ENCODE measurements around the gene SLC22A13. TPM values are rescaled to one million over a fixed set of nuclear protein-coding genes. Genes with fewer than 3 reads are reported as not detected.

The SLC22A13 gene
- total and polyA plus RNA-seq, 9 of the 15 experiments (the other 6 are each of a cell fraction or from before 2014, with no cell fraction given) = 0.09 to 0.49 (median 0.17) TPM; not detected in 3

- TF ChIP-seq RERE (CRISPR knock-in tag; IDR thresholded peaks at IDR 0.05; ENCODE audit: borderline replicate concordance) = no peak
- TF ChIP-seq DMBX1 (CRISPR knock-in tag; IDR thresholded peaks at IDR 0.05; ENCODE audit: borderline replicate concordance) = no peak
- TF ChIP-seq SP1 (CRISPR knock-in tag; IDR thresholded peaks at IDR 0.05) = no peak
- no peak for TF ChIP-seq TEAD2 (tag; IDR thresholded peaks at IDR 0.05)
- no peak for TF ChIP-seq USF1 (CRISPR knock-in tag; IDR thresholded peaks at IDR 0.05)
- TF ChIP-seq ZNF778 (CRISPR knock-in tag; IDR thresholded peaks at IDR 0.05) = no peak
- no peak for TF ChIP-seq ELF1 (tag; IDR thresholded peaks at IDR 0.05)
- TF ChIP-seq, protein P1, sequence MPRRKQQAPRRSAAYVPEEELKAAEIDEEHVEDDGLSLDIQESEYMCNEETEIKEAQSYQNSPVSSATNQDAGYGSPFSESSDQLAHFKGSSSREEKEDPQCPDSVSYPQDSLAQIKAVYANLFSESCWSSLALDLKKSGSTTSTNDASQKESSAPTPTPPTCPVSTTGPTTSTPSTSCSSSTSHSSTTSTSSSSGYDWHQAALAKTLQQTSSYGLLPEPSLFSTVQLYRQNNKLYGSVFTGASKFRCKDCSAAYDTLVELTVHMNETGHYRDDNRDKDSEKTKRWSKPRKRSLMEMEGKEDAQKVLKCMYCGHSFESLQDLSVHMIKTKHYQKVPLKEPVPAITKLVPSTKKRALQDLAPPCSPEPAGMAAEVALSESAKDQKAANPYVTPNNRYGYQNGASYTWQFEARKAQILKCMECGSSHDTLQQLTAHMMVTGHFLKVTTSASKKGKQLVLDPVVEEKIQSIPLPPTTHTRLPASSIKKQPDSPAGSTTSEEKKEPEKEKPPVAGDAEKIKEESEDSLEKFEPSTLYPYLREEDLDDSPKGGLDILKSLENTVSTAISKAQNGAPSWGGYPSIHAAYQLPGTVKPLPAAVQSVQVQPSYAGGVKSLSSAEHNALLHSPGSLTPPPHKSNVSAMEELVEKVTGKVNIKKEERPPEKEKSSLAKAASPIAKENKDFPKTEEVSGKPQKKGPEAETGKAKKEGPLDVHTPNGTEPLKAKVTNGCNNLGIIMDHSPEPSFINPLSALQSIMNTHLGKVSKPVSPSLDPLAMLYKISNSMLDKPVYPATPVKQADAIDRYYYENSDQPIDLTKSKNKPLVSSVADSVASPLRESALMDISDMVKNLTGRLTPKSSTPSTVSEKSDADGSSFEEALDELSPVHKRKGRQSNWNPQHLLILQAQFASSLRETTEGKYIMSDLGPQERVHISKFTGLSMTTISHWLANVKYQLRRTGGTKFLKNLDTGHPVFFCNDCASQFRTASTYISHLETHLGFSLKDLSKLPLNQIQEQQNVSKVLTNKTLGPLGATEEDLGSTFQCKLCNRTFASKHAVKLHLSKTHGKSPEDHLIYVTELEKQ (CRISPR knock-in tag; IDR thresholded peaks at IDR 0.05) = no peak
- TF ChIP-seq ZNF212 (CRISPR knock-in tag; IDR thresholded peaks at IDR 0.05) = no peak
Measured at GRCh38 chr3:38267662-38268061, 2.0 kb downstream of the SLC22A13 start (continued).

Measured in K562 (cell line).